Endothelial cell of umbilical vein (primary cell): Measurements from ENCODE around the gene NUP160. TPM values are rescaled to one million over a fixed set of nuclear protein-coding genes. Genes with fewer than 3 reads are reported as not detected.

Experiments
- BruUV-seq: library from RNA; stranded (reverse); fragments of 400-500 nt; replicated peaks from 2 replicates; lab custom pipeline; 2021; lab: Mats Ljungman, UMichigan
- CTCF ChIA-PET: fragments of 300-600, 350-600 bp; sonication (Branson Sonifier 250); formaldehyde crosslinking; loops from one replicate; lab custom pipeline; 2021; ENCODE audit warnings: antibody characterized with exemption, inconsistent platforms; lab: Charles Lee
- POLR2A ChIA-PET: fragments of 300-600, 350-600 bp; sonication (Branson Sonifier 250); formaldehyde crosslinking; loops from one replicate; lab custom pipeline; 2021; ENCODE audit warnings: antibody characterized with exemption, inconsistent platforms; lab: Charles Lee
- DNase-seq: peaks from one replicate; pipeline ENCODE4 v3.0.0-alpha.2; 2011; ENCODE audit warnings: low read depth, low spot score
- FAIRE-seq: peaks from 2 replicates; lab custom pipeline; 2011; peaks lifted over from hg19 to GRCh38; lab: Jason Lieb, UNC
- H2AFZ ChIP-seq: 2 replicates; pipeline ENCODE4 v1.6.0; 2012; ENCODE audit warnings: low read depth, low read length, control low read depth, inconsistent platforms
- H3K27ac ChIP-seq: 2 replicates; pipeline ENCODE4 v1.5.1; 2011; ENCODE audit warnings: low read depth, mild to moderate bottlenecking, control low read depth, low read length, moderate library complexity; ENCODE audit not compliant: insufficient read depth
- H3K27me3 ChIP-seq, 2 experiments: 2 replicates each; pipeline versions ENCODE4 v1.6.0 to v1.6.1; 2011; ENCODE audit warnings: low read length in 2 of 2, mixed read lengths in 1 of 2; ENCODE audit not compliant: control insufficient read depth in 2 of 2, insufficient read depth in 2 of 2
- H3K36me3 ChIP-seq, 2 experiments: 2 replicates in 1 of 2; 3 replicates in 1 of 2; pipeline ENCODE4 v1.5.1; 2011; ENCODE audit warnings: low read length in 2 of 2, mild to moderate bottlenecking in 1 of 2, moderate library complexity in 1 of 2; ENCODE audit not compliant: control insufficient read depth in 2 of 2, insufficient read depth in 2 of 2; ENCODE audit errors: extremely low read depth in 1 of 2
- H3K4me1 ChIP-seq: 3 replicates; pipeline ENCODE4 v1.5.1; 2011; ENCODE audit warnings: mild to moderate bottlenecking, low read length; ENCODE audit not compliant: control insufficient read depth, insufficient read depth; ENCODE audit errors: extremely low read depth
- H3K4me2 ChIP-seq: 2 replicates; pipeline ENCODE4 v1.6.1; 2011; ENCODE audit warnings: low read length, control low read depth, mixed read lengths; ENCODE audit not compliant: insufficient read depth
- H3K4me3 ChIP-seq, 3 experiments: fragments of 200-600 bp in 1 of 3; sonication (generic), shearing (Covaris generic) in 1 of 3; replicated peaks in 1 of 3; 2 replicates each; pipeline ENCODE4 v1.5.1; 2011 to 2016; ENCODE audit warnings: control low read depth in 3 of 3, low read length in 3 of 3, mild to moderate bottlenecking in 2 of 3, inconsistent platforms in 1 of 3, low read depth in 1 of 3, moderate library complexity in 1 of 3; ENCODE audit not compliant: insufficient read depth in 1 of 3
- H3K79me2 ChIP-seq: 2 replicates; pipeline ENCODE4 v1.6.0; 2012; ENCODE audit warnings: low read length, inconsistent platforms; ENCODE audit not compliant: control insufficient read depth, insufficient read depth
- H3K9ac ChIP-seq: replicated peaks from 2 replicates; pipeline ENCODE3; 2011; ENCODE audit warnings: low read length, control low read depth; ENCODE audit not compliant: insufficient read depth; ENCODE audit errors: extremely low read depth
- H3K9me1 ChIP-seq: replicated peaks from 3 replicates; pipeline ENCODE4 v1.6.0; 2011; ENCODE audit warnings: mild to moderate bottlenecking, low read length; ENCODE audit not compliant: control insufficient read depth, insufficient read depth; ENCODE audit errors: extremely low read depth
- H3K9me3 ChIP-seq: replicated peaks from 2 replicates; pipeline ENCODE4 v1.5.1; 2012; ENCODE audit warnings: low read length, inconsistent platforms; ENCODE audit not compliant: control insufficient read depth, insufficient read depth
- H4K20me1 ChIP-seq: replicated peaks from 2 replicates; pipeline ENCODE3; 2011; ENCODE audit warnings: mild to moderate bottlenecking, low read length; ENCODE audit not compliant: control insufficient read depth, insufficient read depth; ENCODE audit errors: extremely low read depth
- EZH2 ChIP-seq: IDR thresholded peaks from 2 replicates; pipeline ENCODE4 v1.6.1; 2012; ENCODE audit warnings: borderline replicate concordance, low read depth, mild to moderate bottlenecking, moderate library complexity, low read length, inconsistent platforms; ENCODE audit not compliant: severe bottlenecking
- FOS ChIP-seq: IDR thresholded peaks from 2 replicates; pipeline ENCODE4 v1.6.1; 2011; ENCODE audit warnings: mild to moderate bottlenecking, low read length, moderate library complexity, borderline replicate concordance; ENCODE audit not compliant: insufficient read depth
- GATA2 ChIP-seq: IDR thresholded peaks from 2 replicates; pipeline ENCODE4 v1.7.0; 2011; ENCODE audit warnings: low read depth, mild to moderate bottlenecking, moderate library complexity, mixed read lengths, low read length; ENCODE audit not compliant: insufficient read length, insufficient read depth
- JUN ChIP-seq: IDR thresholded peaks from 2 replicates; pipeline ENCODE4 v1.6.1; 2011; ENCODE audit warnings: borderline replicate concordance, low read depth; ENCODE audit not compliant: insufficient read length, insufficient read depth
- MAX ChIP-seq: IDR thresholded peaks from 2 replicates; pipeline ENCODE4 v1.6.1; 2011; ENCODE audit not compliant: insufficient read depth, insufficient read length
- MYC ChIP-seq: IDR thresholded peaks from one replicate; pipeline ENCODE4 v1.6.1; 2011; ENCODE audit warnings: mild to moderate bottlenecking, low read depth, low read length
- POLR2A ChIP-seq: IDR thresholded peaks from 2 replicates; pipeline ENCODE4 v1.6.1; 2012; ENCODE audit warnings: low read depth, mild to moderate bottlenecking, control low read depth, low read length
- POLR2AphosphoS5 ChIP-seq: IDR thresholded peaks from 2 replicates; pipeline ENCODE4 v1.6.1; 2012; ENCODE audit warnings: low read depth, mild to moderate bottlenecking, control low read depth, low read length, moderate library complexity; ENCODE audit not compliant: insufficient read depth
- dilution Hi-C: fragments of 300-500 bp; cut with MboI; formaldehyde crosslinking; loops from one replicate; pipeline ENCODE4 v1.15.0; 2019; ENCODE audit warnings: low sequenced_read_pairs; ENCODE audit not compliant: extremely low pct_ligation_motif_present
- intact Hi-C: fragments of 100-400 bp; cut with micrococcal nuclease; formaldehyde crosslinking; loops from one replicate; pipeline ENCODE4 v1.10.0; 2022
- polyA plus RNA-seq, 4 experiments: library from polyadenylated mRNA; depleted of rRNA in 3 of 4; stranded (reverse) in 3 of 4; unstranded in 1 of 4; fragments of >200 nt; gene quantifications; 2 replicates each; pipeline versions ENCODE4 v1.2.1 to v1.2.3, GENCODE V29; 2011 to 2012; ENCODE audit warnings: missing spikeins in 1 of 4
- total RNA-seq: library from RNA; stranded (reverse); gene quantifications from 2 replicates; pipeline ENCODE4 v1.2.3, GENCODE V29; 2021
- TF ChIP-seq, protein P1 (sequence below), 2 donors: IDR thresholded peaks; 1 replicate in 1 of 2; 2 replicates in 1 of 2; pipeline ENCODE4 v1.5.1; 2011; ENCODE audit warnings: low read length in 2 of 2, mild to moderate bottlenecking in 2 of 2, moderate library complexity in 2 of 2, control low read depth in 1 of 2, inconsistent platforms in 1 of 2, low read depth in 1 of 2; ENCODE audit not compliant: insufficient read depth in 1 of 2; ENCODE audit errors: extremely low read depth in 1 of 2

NUP160 gene
- total and polyA plus RNA-seq, 2 donors (not counting 3 experiments of a cell fraction or from before 2014, with no cell fraction given), result 15.4 to 39.6 TPM

- CTCF ChIA-PET, result interaction anchor here (1.1 kb wide), 1 partner anchor 39 kb away, joined by 3 read pairs; no protein-coding TSS in a partner anchor
- intact Hi-C loops (no loop called here), dilution Hi-C loops (no loop called here)
- Histone ChIP-seq H3K36me3 (no peaks in the 10 kb centered on the region), H3K9me1 (no peaks in the 10 kb centered on the region), H4K20me1 (no peaks in the 10 kb centered on the region), H3K4me2 (no peak overlapping the region), H3K4me3 (no peak overlapping the region), H3K27ac (no peak overlapping the region), H3K4me1 (no peaks in the 10 kb centered on the region), H3K9me3 (no peaks in the 10 kb centered on the region), H3K79me2 (no peaks in the 10 kb centered on the region), H3K27me3 (no peaks in the 10 kb centered on the region), H3K9ac (no peak overlapping the region), H2AFZ (no peak overlapping the region)
- BruUV-seq, result no TSS peak
- DNase-seq (no peak), FAIRE-seq (no peak)
- POLR2A ChIA-PET, result interaction anchor here (0.7 kb wide), 1 partner anchor 16 kb away, joined by 3 read pairs; no protein-coding TSS in a partner anchor
- TF ChIP-seq FOS (no peak), EZH2 (no peak), MAX (no peak), GATA2 (no peak), MYC (no peak), JUN (no peak), POLR2AphosphoS5 (no peak), POLR2A (no peak)
- TF ChIP-seq, protein P1, sequence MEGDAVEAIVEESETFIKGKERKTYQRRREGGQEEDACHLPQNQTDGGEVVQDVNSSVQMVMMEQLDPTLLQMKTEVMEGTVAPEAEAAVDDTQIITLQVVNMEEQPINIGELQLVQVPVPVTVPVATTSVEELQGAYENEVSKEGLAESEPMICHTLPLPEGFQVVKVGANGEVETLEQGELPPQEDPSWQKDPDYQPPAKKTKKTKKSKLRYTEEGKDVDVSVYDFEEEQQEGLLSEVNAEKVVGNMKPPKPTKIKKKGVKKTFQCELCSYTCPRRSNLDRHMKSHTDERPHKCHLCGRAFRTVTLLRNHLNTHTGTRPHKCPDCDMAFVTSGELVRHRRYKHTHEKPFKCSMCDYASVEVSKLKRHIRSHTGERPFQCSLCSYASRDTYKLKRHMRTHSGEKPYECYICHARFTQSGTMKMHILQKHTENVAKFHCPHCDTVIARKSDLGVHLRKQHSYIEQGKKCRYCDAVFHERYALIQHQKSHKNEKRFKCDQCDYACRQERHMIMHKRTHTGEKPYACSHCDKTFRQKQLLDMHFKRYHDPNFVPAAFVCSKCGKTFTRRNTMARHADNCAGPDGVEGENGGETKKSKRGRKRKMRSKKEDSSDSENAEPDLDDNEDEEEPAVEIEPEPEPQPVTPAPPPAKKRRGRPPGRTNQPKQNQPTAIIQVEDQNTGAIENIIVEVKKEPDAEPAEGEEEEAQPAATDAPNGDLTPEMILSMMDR (IDR thresholded peaks at IDR 0.05; ENCODE audit: extremely low read depth in 1 of 2, insufficient read depth in 1 of 2, low read depth in 1 of 2, low read length in 2 of 2), result no peak
Measured at GRCh38 chr11:47896199-47896598, 48.0 kb upstream of the NUP160 start.
